HG03521 (cell line): ENCODE measurements around the gene COMTD1.
A peak's percentile ranks its signal among the peaks of the same experiment; 100 is the strongest.
"Not testable (repeated sequence)": the region's sequence is repeated elsewhere in the genome, so short reads cannot be mapped to it uniquely, and the experiment has no call there.

Experiments used
- ATAC-seq: cut with Tn5 transposase; IDR thresholded peaks from one replicate; pipeline ENCODE4 v1.9.1; 2021; ENCODE audit warnings: mild to moderate bottlenecking, moderate library complexity; ENCODE audit not compliant: unreplicated experiment

COMTD1 gene

DNA sequence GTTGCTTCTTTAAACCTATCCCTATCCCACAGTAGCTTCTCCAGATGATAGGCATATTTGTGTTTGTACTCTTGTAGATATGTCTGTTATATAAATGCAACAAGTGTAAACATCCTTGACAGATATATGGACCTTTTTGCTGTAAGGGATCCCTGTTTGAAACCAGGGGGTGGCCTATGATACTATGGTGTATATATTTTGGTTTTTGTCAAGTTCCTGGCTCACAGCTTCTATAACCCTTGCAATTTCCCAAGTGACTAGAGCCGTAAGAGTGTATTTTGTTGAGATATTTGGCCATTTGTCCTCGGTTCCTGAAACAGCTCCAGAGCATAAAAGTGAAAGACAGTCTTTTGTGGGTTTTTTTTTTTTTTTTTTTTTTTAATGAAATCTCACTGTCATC, 9.7 kb downstream of the COMTD1 start:
- no peak for ATAC-seq

DNA sequence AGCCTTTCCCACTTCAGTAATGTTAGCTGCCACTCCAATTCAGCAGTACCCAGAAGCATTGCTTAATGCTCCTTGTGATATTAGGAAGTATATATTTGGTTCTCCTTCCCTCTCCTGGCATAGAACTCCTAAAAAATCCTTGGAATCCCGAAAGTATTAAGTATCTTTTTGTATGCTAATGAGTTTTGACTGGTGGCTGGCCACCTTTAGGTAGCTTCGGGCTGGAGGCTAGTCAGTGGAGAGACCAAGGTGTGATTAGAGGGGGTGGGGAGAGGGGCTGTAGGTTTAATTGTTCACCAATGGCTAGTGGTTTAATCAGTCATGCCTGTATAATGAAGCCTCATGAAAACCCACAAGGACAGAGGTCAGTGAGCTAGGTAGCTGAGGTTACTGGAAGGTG, 12.2 kb downstream of the COMTD1 start:
- no peak for ATAC-seq

DNA sequence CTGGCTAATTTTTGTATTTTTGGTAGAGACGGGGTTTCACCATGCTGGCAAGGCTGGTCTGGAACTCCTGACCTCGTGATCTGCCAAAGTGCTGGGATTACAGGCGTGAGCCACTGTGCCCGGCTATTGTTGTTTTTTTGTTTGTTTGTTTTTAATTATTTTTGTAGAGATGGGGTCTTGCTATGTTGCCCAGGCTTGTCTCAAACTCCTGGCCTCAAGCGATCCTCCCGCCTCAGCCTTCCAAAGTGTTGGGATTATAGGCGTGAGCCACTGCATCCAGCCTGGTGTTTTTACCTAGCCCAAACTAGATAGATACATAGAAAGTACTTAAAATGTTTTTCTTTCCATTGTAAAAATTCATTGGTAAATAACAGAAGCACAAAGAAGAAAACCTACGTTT, 14.3 kb downstream of the COMTD1 start:
- ATAC-seq, result not testable (repeated sequence)

DNA sequence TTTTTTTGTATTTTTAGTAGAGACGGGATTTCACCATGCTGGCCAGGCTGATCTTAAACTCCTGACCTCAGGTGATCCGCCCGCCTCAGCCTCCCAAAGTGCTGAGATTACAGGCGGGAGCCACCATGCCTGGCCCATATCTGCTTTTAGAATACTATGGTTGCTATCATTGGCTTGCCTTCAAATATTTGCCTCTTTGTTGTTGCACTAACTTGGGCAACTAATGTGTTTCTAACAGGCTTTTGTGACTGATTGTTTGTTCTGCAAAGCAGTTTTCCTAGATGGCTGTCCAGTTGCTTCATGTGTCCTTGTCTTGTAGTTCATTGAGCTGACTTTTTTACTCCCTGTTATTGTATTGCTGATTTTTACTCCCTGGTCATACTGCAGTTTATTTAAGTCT, 15.5 kb downstream of the COMTD1 start:
- no peak for ATAC-seq

DNA sequence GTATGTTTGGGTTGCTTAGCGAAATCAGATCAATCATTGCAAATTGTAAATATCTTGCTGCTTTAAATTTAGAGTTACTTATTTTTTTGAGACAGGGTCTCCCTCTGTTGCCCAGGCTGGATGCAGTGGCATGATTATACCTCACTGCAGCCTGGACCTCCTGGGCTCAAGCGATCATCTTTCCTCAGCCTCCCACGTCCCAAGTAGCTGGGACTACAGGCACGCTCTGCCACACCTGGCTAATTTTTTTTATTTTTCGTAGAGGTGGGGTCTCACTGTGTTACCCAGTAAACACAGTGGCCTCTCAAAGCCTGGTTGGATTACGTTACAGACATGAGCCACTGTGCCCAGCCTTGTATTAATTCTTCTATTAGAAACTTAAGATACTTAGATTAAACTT, 23.4 kb downstream of the COMTD1 start:
- ATAC-seq, result no peak

DNA sequence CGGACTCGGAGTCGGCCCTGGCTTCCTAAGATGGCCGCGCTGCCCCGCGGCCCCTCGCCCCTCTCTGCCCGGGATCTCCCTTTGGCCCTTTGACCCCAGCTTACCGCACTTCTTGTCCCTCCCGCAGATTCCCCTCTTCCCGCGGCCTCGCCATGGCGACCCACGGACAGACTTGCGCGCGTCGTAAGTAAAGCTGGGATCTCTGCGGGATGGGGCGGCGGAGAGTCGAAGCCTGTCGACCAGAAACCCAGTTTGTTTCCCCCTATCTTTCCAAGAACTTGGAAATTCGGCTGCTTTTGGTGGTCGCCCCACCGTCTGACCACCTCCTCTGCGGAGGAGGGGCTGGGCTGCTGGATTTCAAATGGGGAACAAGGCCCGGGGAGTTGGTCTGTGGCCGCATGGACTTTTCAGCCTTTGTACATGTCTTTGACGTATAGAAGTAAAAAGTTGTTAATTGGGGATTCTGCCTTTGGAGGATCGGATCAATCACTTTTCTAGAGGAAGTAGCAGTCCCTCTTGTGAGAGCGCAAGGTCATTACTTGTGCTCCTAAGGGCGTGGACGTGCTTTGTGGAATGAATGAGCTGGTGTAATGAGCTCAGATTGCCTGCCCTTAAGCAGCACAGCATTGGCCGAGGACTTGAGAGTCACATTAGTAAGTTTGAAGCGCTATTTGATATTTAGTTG, 24.6 kb downstream of the COMTD1 start:
- no peak for ATAC-seq

DNA sequence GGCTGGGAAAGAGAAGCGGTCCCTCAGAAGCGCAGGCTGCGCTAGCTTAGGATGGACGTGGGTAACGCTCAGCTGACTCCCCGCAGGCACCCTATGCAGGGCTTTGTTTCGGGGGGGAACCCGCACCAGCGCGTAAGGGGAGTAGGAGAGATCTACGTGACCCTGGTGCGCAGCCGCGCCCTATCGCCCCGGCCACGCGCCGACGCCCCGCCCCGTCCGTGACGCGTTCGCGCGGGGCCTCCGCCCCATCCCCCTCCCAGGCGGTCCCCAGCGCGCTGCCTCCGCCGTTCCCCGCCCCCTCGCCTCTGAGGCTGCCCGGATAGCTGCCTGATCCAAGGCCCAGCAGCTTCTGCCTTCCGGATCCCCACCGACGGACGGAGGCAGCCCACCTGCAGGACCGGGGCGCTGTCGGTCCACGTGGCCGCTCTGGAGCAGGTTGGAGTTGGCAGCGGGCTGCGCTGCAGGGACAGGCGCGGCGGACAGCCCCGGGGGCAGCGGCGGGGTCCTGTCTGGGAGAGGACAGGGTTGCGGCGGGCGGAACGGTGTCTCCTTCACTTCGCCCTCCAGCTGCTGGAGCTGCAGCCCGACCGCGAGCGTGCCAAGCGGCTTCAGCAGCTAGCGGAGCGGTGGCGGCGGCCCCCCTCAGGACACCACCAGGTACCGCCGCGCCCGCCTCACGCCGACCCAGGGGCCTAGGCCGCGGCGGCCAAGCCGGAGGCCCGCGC, 25.3 kb downstream of the COMTD1 start, which contains the start of gene VDAC2:
VDAC2 (plus strand) TSS at position 515 of the 725 bp plus-strand sequence. CDS start 363 bp downstream, outside the sequence.
- ATAC-seq, result peak; percentile 91

DNA sequence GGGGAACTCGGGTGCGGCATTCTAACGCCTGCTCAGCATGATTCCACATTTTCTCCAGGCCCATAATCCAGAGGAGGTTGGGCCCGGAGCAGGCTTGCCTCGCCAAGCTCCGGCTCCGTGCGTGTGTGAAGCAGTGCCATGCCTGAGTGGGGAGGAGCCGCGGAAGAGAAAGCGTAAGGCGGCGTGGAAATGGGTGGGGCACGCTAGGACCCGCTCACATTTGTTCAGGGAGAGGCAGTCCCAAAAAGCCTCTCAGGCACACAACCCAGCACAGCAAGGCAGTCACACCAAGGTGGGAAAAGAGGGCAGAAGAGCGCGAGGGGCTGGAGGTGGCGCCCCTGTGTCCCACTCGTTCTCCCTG, 25.9 kb downstream of the COMTD1 start:
- ATAC-seq, result peak; percentile 33

DNA sequence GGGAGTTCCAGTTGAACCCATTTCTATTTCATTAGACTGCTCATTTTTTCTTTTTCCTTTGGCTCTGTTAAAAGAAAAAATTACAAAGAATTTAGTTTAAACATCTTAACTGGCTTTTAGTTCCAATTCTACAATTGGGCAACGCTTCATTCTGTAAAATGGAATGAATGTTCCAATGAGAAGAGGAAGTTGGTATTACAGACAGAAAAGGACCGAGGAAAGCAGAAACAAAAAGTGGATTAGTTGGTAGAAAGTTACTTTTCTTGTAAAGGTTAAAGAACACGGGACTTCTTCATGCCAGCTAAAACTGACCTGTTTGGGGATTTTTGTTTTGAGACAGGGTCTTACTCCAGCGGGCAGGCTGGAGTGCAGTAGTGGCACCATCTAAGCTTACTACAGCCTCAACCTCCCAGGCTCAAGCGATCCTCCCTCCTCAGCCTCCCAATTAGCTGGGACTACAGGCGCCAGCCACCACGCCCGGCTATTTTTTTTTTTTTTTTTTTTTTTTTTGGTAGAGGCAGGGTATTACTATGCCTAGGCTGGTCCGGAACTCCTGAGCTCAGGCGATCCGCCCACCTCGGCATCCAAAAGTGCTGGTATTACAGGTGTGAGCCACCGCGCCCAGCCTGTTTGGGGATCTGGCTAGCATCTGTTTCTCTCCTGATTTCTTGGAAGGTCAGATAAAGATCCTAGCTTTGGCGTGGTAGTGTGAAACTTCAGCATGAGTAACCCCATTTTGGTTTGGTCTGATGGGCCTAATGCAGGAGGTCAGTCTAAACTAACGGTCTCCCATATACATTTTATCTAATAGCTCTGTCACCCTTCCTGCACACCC, 26.5 kb downstream of the COMTD1 start:
- no peak for ATAC-seq

DNA sequence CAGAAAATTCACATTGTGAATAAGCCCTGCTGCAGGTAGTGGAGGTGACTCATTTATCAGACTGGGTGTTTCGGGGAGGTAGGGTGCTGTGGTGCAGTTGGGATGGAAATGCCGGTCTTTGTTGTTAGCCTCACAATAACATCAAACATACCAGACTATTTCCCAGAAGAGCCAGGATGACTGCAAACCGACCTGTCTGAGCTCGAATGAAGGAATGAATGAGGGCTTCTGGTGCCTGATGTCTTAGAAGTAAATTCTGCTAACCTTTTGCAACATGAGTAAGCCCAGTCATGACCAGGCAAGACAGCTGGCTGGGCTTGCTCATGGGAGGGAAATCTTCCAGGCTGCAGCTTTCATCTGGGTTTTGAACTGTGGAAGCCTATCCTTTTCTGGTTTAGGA, 27.6 kb downstream of the COMTD1 start:
- no peak for ATAC-seq

DNA sequence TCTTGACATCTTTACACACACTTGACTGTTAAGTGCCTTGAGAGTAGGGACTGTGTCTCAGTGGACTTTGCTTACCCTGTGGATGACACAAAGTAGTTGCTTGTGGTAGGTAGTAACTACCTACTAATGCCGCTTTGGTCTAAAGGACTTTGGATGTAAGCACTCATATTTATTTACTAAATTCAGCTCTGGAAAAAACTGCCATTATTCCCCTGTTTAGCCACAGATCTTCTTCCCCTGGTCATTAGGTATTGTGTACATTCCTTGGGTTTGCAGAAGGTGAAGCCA, 28.0 kb downstream of the COMTD1 start:
- ATAC-seq, result no peak

DNA sequence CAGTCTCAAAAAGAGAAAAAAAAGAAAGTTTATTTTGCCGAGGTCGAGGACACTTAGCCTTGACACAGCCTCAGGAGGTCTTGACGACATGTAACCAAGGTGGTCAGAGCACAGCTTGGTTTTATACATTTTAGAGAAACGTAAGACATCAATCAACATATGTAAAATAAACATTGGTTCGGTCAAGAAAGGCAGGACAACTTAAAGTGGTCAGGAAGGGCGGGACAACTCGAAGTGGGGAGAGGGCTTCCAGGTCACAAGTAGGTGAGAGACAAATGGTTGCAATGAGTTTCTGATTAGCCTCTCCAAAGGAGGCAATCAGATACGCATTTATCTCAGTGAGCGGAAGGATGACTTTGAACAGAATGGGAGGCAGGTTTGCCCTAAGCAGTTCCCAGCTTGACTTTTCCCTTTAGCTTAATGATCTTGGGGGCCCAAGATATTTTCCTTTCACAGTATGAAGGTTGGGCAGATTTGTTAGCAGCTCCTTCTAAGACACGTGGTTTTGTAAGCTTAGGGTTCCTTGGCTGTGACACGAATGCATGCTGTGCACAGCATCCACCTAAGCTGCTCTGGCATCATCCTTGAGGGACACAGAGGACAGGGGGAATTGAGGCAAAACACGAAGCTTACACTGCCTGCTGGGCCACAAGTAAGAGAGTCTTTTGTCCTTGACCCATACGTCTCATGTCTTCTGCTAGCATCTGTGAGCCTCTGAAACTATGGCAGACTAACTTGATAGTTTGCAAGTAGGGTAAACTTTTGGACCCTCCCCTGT, 28.5 kb downstream of the COMTD1 start:
- ATAC-seq, result no peak

DNA sequence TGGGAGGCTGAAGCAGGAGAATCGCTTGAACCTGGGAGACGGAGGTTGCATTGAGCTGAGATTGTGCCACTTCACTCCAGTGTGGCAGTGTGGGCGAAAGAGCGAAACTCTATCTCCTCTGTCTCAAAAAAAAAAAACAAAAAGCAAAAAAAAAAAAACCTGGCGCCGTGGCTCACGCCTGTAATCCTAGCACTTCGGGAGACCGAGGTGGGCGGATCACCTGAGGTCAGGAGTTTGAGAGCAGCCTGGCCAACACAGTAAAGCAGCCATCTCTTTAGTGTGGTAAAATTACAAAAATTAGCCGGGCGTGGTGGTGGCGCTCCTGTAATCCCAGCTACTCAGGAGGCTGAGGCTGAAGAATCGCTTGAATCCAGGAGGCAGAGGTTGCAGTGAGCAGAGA, 29.1 kb downstream of the COMTD1 start:
- ATAC-seq, result not testable (repeated sequence)

DNA sequence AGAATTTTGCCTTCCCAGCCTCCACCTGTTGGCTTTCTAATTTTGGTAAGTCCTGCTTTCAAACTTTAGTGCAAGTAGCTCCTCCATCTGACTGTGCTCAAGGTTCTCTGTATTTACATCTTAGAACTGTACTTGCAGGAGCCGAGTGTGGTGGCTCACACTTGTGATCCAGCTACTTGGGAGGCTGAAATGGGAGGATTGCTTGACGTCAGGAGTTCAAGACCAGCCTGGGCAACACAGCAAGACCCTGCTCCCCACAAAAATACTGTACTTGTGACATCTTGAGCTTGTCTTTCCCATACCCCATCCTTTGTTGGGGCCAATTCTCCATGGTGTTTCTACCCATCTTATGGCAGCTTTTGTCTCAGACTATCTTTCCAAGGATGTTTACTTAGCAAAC, 29.8 kb downstream of the COMTD1 start:
- ATAC-seq, result no peak

DNA sequence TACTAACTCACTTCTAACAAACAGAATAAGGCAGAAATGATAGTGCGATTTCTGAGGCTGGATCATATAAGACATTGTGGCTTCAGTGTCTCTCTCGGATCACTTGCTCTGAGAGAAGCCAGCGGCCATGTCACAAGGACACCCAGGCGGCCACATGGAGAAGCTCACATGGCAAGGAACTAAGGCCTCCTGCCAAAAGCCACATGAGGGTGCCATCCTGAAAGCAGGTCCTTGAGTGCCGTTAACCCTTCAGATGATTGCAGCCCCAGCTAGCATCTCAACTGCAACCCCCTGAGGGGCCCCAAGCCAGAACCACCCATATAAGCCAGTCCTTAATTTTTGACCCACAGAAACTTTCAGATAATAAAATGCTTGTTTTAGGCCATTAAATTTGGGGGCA, 32.0 kb downstream of the COMTD1 start:
- no peak for ATAC-seq

DNA sequence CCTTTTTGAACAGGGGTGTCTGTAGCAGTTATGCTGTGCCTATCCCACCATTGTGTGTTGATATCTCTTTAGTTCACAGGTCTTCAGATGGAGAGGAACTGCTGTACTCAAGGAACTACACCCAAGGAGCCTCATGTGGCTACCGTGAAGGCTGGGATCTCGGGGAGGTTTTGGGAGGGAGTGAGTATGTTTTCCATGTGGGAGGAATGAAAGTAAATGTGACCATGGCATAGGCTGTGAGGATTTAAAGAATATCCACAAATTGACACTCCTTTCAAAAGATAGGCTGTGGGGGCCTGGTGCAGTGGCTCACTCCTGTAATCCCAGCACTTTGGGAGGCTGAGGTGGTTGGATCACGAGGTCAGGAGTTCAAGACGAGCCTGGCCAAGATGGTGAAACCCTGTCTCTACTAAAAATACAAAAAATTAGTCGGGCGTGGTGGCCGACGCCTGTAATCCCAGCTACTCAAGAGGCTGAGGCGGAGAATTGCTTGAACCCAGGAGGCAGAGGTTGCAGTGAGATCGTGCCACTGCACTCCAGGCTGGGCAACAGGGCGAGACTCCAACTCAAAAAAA, 32.6 kb downstream of the COMTD1 start:
- ATAC-seq, result not testable (repeated sequence)

DNA sequence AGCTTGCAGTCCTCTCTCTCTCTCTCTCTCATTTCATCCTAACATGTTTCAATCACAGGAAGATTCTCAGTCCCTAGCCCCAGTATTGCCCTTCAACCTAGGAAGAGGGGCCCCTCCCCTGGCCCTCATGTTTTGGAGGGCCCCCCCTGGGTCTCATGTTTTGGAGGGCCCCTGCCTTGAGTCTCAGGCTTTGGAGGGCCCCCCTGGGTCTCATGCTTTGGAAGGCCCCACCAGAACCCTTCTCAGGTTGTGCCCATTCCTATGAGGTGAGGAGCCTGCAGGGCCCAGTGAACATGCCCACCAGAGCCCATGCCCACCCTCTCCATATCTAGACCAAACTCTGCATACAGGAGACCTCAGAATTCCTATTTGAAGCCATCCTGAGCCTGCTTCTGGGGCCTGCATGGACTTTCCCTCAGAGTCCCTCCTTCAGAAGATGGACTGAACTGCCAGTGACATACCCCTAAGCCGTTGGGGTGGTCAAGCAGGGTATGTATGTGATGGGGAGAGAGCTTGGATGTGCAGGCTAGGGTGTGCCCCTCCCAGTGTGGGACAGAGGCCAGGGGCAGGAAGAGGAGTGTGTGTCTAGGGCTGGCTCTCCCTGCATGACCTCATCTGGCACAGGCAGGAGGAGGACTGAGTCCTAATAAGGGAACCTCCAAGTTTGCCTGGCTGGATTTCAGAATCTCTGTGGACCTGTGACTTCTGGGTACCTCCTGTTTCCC, 33.3 kb downstream of the COMTD1 start:
- ATAC-seq, result no peak

DNA sequence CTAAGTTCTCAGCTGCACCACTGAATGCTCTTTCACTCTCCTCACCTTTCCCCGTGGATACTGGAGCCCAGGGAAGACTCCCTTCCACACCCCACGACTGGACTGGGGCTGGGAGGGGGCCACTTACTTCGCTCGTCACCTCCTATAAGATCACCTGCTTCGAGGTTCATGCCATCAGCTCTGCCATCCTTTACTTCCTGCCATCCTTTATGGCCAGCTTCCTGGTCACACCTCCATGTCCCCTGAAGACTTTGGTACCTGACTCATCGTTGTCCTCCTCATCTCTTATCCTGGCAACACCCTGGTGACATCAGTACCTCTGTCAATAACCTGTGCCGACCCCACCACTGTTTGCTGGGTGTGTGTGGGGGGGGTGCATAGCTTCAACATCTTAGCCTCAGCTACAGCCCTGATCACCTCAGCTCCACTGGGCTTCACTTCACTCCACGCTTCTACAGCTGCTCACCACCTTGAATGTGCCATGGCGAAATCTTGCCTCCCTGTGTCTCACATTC, 33.9 kb downstream of the COMTD1 start:
- no peak for ATAC-seq

DNA sequence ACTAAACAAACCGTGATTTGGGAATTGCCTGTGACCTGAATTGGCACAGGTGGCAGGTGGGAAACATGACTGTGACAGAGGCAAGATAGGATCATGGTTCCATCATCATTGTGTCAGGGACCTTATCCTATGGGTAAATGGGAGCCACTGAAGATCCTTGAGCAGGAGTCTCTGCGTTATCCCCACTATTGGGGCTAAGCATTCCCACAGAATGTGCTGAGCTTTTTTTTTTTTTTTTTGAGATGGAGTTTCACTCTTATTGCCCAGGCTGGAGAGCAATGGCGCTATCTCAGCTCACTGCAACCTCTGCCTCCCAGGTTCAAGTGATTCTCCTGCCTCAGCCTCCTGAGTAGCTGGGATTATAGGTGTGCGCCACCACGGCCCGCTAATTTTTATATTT, 35.8 kb downstream of the COMTD1 start:
- not testable (repeated sequence) for ATAC-seq

DNA sequence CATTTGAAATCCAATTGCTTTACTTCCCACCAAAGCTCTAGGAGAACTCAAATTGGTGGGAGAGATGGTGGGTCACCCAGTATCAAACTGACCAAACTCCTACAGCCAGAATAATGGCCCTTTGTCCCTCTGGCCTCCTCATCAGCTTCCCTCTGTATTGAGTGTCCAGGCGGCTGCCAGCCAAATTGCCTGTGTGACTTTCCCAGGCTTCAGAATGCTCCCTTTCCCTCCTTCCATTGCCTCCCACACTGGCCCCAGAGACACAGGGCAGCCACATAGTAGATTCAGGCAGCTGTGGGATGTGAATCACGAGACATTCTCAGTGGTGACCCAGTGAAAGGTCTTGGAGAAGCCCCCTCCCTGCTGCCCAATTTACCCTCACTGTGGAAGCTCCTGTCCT, 37.9 kb downstream of the COMTD1 start:
- ATAC-seq, result no peak
